Ishikawa (cell line): Measurements from ENCODE around the gene KCNIP3.

Experiments
- CREB1 ChIP-seq: IDR thresholded peaks from 2 replicates; pipeline ENCODE4 v1.6.1; 2012; ENCODE audit warnings: low read depth
- EP300 ChIP-seq: IDR thresholded peaks from 2 replicates; pipeline ENCODE4 v1.6.1; 2012; ENCODE audit warnings: borderline replicate concordance

DNA sequence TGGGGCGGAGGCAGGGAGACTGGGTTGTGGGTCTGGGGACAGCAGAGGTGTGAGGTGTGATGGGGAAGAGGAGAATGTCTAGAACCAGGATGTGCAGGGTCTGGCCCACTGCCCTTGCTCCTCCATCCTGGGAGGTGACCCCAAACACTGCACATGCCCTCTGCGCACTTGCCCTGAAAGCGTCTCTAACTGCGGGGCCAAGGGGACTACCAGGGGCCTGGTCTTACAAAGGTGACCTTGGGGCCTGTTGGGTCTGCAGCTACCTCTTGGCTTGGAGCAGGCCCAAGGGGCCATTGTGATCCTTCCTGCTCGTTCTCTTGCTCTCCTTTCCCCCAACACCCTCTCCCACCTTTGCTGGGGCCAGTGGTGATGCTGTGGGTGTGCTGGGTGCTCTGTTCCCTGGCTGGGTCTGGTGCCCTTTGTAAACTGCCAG, 57.3 kb downstream of the KCNIP3 start:
- no peak for TF ChIP-seq EP300
- TF ChIP-seq CREB1: no peak
